Measurements from ENCODE around the gene DTX1. TPM values are rescaled to one million over a fixed set of nuclear protein-coding genes. Genes with fewer than 3 reads are reported as not detected.

DTX1 gene
- total and polyA plus RNA-seq, 7 donors = 0.49 to 2.4 (median 0.75) TPM

DNA sequence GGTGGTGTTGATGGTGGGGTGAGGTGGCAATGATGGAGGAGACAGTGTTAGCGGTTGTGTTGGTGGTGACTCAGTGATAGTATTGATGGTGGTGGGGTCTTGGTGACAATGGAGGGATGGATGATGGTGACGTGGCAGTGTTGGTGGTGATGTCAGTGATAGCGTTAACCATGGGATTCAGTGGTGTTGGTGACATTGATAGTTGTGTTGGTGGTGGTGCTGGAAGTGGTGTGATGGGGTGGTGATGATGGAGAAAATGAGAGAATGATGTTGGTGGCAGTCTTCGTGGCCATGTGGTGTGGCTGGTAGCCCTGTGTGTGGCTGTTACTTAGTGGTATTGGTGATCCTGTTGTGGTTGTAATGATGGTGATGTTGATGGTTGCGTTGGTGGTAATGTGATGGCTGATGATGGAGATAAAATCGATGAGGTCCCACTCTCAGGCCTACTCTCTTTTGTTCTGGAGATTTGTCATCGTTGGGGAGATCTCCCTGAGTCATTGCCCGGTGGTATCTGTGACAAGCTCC, 2.6 kb downstream of the DTX1 start:
- peaks cover 0 to 87% (median 24%) of the 10 kb centered on the region in 3 donors for H3K27me3 ChIP-seq (ENCODE audit: insufficient read depth in 3 of 3, low read length in 2 of 3)
- intact Hi-C loops (cut with DNase I) = loop anchor here in 1 of 2 donors (10.0 kb wide), 1 partner anchor 96 kb away; no protein-coding TSS in a partner anchor
- ATAC-seq = no peak
- 81 to 85% (median 85%) methylated on average over 8 of the region's 8 CpGs for WGBS, 3 donors
- no peaks in the 10 kb centered on the region for H3K4me1 ChIP-seq
- H3K27ac ChIP-seq = no peak overlapping the region
- H3K36me3 ChIP-seq (ENCODE audit: insufficient read depth in 1 of 2, low read depth in 1 of 2) = no peaks in the 10 kb centered on the region
- DNase-seq = no peak
- H3K9me3 ChIP-seq = no peaks in the 10 kb centered on the region
- TF ChIP-seq, protein P1, sequence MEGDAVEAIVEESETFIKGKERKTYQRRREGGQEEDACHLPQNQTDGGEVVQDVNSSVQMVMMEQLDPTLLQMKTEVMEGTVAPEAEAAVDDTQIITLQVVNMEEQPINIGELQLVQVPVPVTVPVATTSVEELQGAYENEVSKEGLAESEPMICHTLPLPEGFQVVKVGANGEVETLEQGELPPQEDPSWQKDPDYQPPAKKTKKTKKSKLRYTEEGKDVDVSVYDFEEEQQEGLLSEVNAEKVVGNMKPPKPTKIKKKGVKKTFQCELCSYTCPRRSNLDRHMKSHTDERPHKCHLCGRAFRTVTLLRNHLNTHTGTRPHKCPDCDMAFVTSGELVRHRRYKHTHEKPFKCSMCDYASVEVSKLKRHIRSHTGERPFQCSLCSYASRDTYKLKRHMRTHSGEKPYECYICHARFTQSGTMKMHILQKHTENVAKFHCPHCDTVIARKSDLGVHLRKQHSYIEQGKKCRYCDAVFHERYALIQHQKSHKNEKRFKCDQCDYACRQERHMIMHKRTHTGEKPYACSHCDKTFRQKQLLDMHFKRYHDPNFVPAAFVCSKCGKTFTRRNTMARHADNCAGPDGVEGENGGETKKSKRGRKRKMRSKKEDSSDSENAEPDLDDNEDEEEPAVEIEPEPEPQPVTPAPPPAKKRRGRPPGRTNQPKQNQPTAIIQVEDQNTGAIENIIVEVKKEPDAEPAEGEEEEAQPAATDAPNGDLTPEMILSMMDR (IDR thresholded peaks at IDR 0.05) = no peak
- H3K4me3 ChIP-seq = no peak overlapping the region

DNA sequence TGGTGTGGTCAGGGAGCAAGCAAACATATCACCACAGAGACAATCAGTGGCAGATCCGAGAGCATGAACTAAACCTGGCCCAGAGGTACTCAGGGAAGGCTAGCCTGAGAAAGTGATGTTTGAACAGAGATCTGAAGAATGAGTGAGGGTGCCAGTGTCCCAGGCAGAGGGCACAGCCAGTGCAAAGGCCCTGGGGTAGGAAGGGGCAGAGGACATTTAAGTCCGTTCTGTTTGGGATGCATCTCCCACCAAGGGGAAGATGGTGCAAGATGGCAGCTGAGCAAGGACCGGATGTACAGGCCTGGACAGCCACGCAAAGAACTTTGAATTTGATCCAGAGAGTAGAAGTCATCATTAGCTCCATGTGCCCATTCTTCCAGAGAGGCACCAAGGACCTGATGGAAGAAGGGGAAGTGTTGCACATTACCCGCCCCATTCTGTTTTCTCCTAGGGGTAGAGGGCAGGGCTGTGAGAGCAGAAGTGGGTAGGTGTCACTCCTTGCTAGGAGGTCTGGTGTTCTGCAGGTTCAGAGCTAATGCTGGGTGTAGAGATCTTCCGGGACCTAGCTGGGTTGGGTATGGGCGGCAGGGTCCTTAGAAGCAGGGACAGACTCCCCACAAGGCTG, 3.9 kb downstream of the DTX1 start:
- no peaks in the 10 kb centered on the region for H3K9me3 ChIP-seq
- no peak overlapping the region for H3K27ac ChIP-seq
- no peaks in the 10 kb centered on the region for H3K4me1 ChIP-seq
- ATAC-seq (no peak), DNase-seq (no peak)
- H3K27me3 ChIP-seq (ENCODE audit: insufficient read depth in 3 of 3, low read length in 2 of 3) = peaks cover 0 to 90% (median 23%) of the 10 kb centered on the region in 3 donors
- no peaks in the 10 kb centered on the region for H3K36me3 ChIP-seq (ENCODE audit: insufficient read depth in 1 of 2, low read depth in 1 of 2)
- 72 to 83% (median 76%) methylated on average over 7 of the region's 7 CpGs for WGBS, 3 donors
- TF ChIP-seq, protein P1 (IDR thresholded peaks at IDR 0.05) = no peak
- intact Hi-C loops (cut with DNase I) = no loop called here
- H3K4me3 ChIP-seq = no peak overlapping the region

DNA sequence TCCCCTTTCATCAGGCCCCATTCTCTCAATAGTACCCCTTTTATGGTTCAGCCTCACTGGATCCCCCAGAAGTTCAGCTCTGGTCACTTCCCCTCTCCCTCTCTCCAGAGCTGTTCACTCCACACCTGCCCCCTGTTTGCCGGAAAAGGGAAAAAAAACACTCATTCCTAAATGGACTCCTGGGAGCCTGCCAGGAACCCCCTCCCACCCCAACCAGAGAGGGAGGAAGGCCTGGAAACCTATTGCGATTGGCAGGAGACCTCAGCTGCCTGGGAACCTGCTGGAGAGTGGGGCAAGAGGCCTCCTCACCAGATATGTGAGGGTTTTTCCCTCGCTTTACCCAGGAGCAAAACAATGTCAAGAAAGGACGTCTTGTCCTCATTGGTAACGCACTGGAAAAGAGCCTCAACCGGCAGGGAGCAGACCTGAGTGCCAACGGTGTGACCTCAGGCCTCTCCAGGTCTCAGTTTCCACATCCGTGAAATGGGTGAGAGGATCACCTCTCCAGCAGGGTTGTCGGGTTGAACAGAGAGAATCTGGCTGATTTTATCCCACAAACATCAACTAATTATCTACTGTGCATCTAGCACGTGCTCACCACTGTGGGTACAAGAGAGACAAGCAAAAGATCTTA, 4.6 kb downstream of the DTX1 start:
- H3K9me3 ChIP-seq = no peaks in the 10 kb centered on the region
- H3K27ac ChIP-seq = no peak overlapping the region
- no peaks in the 10 kb centered on the region for H3K36me3 ChIP-seq (ENCODE audit: insufficient read depth in 1 of 2, low read depth in 1 of 2)
- peaks cover 0 to 83% (median 18%) of the 10 kb centered on the region in 3 donors for H3K27me3 ChIP-seq (ENCODE audit: insufficient read depth in 3 of 3, low read length in 2 of 3)
- DNase-seq (peak in 1 of 2 donors; percentile 57), ATAC-seq (no peak)
- intact Hi-C loops (cut with DNase I) = no loop called here
- H3K4me3 ChIP-seq = no peak overlapping the region
- TF ChIP-seq, protein P1 (IDR thresholded peaks at IDR 0.05) = no peak
- H3K4me1 ChIP-seq = no peaks in the 10 kb centered on the region
- 48 to 62% (median 54%) methylated on average over 9 to 10 of the region's 10 CpGs for WGBS, 3 donors

DNA sequence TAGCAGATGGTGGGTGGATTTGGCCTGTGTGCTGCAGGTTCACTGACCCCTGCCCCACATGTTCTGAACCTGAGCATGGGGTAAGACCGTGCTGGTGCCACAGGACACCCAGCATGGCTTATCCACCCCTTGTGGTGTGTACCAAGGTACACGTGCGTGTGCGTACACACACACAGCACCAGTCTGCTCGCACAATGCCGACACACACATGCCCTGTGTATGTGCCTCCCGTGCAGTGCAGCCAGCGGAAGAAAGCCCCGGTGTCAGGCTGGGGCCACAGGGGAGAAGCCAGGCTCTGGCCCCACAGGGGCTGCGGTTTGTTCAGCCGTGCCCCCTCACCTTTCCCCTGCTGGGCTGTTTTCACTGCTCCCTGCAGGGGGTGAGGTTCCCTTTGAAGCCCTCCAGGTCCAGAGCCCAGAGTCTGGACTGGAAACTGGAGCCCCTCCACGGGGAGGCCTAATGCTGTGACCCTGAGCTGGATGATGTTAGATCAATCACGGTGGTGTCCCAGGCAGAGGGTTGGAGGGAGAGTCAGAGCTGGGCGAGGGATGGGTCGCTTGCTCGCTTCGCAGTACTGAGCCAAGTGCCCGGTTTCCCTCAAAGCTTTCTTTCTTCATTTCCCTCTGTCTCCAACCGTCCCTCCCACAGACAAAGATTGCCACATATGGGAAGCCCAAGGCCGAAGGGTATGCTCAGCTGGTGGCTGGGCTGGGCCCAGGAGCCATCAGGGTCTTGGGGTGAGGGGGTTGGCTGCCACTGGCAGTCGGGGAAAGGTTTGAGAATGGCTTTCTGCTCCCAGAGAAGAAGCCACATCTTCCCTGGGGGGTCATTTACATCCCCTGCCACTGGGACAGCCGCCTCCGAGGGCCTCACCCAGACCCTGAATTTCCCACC, 6.2 kb downstream of the DTX1 start:
- no peaks in the 10 kb centered on the region for H3K9me3 ChIP-seq
- ATAC-seq (no peak), DNase-seq (no peak)
- no peak overlapping the region for H3K4me3 ChIP-seq
- H3K27me3 ChIP-seq (ENCODE audit: insufficient read depth in 3 of 3, low read length in 2 of 3) = peaks cover 0 to 77% (median 16%) of the 10 kb centered on the region in 3 donors
- intact Hi-C loops (cut with DNase I) = no loop called here
- H3K4me1 ChIP-seq = no peaks in the 10 kb centered on the region
- TF ChIP-seq, protein P1 (IDR thresholded peaks at IDR 0.05) = no peak
- no peak overlapping the region for H3K27ac ChIP-seq
- WGBS, 3 donors = 34 to 45% (median 38%) methylated on average over 23 of the region's 23 CpGs
- no peaks in the 10 kb centered on the region for H3K36me3 ChIP-seq (ENCODE audit: insufficient read depth in 1 of 2, low read depth in 1 of 2)

All from psoas muscle (tissue), 8 donors.